Panc1 (cell line): Measurements from ENCODE around the gene NCAPD3.

ENCODE experiments used
- POLR2AphosphoS5 ChIP-seq: IDR thresholded peaks from 2 replicates; pipeline ENCODE4 v1.6.1; 2012; ENCODE audit warnings: mild to moderate bottlenecking, low read depth, low read length, moderate library complexity
- SIN3A ChIP-seq: IDR thresholded peaks from 2 replicates; pipeline ENCODE4 v1.6.1; 2012; ENCODE audit warnings: low read depth, mild to moderate bottlenecking, low read length, moderate library complexity, borderline replicate concordance; ENCODE audit not compliant: insufficient read depth
- TCF7L2 ChIP-seq: IDR thresholded peaks from 2 replicates; pipeline ENCODE4 v1.6.1; 2011; ENCODE audit warnings: mild to moderate bottlenecking, low read depth, low read length, inconsistent platforms
- TF ChIP-seq, protein P1 (sequence below): fragments of 450-650 bp; IDR thresholded peaks from 2 replicates; pipeline ENCODE4 v1.5.1; 2017; ENCODE audit warnings: mild to moderate bottlenecking
- TF ChIP-seq, protein P2 (sequence below), 2 experiments: IDR thresholded peaks; 2 replicates each; pipeline ENCODE4 v1.6.1; 2011 to 2012; ENCODE audit warnings: low read depth in 2 of 2, control low read depth in 1 of 2, low read length in 1 of 2, mild to moderate bottlenecking in 1 of 2, moderate library complexity in 1 of 2; ENCODE audit not compliant: insufficient read depth in 1 of 2

DNA sequence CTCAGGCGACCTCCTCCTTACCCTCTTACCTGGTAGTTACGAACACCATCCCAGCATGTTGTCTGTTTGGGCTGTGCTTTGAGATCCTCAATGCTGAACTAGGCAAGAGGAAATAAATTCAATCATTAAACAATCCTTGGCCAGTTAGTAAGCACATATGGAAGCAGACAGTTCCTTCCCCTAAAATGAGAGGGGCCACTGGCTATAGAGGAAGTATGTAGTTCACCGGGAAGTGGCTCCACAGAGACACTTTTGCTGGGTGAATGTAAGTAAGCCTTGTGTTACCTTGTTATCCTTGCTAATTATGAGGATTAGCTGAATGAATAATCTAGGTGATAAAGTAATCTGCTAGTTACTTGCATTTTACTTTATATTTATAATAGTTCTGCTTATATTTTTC lies 26.5 kb upstream of the NCAPD3 start:
- TF ChIP-seq, protein P1, sequence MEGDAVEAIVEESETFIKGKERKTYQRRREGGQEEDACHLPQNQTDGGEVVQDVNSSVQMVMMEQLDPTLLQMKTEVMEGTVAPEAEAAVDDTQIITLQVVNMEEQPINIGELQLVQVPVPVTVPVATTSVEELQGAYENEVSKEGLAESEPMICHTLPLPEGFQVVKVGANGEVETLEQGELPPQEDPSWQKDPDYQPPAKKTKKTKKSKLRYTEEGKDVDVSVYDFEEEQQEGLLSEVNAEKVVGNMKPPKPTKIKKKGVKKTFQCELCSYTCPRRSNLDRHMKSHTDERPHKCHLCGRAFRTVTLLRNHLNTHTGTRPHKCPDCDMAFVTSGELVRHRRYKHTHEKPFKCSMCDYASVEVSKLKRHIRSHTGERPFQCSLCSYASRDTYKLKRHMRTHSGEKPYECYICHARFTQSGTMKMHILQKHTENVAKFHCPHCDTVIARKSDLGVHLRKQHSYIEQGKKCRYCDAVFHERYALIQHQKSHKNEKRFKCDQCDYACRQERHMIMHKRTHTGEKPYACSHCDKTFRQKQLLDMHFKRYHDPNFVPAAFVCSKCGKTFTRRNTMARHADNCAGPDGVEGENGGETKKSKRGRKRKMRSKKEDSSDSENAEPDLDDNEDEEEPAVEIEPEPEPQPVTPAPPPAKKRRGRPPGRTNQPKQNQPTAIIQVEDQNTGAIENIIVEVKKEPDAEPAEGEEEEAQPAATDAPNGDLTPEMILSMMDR: no peak
- TF ChIP-seq TCF7L2 (no peak), SIN3A (no peak), POLR2AphosphoS5 (no peak)
- TF ChIP-seq, protein P2, sequence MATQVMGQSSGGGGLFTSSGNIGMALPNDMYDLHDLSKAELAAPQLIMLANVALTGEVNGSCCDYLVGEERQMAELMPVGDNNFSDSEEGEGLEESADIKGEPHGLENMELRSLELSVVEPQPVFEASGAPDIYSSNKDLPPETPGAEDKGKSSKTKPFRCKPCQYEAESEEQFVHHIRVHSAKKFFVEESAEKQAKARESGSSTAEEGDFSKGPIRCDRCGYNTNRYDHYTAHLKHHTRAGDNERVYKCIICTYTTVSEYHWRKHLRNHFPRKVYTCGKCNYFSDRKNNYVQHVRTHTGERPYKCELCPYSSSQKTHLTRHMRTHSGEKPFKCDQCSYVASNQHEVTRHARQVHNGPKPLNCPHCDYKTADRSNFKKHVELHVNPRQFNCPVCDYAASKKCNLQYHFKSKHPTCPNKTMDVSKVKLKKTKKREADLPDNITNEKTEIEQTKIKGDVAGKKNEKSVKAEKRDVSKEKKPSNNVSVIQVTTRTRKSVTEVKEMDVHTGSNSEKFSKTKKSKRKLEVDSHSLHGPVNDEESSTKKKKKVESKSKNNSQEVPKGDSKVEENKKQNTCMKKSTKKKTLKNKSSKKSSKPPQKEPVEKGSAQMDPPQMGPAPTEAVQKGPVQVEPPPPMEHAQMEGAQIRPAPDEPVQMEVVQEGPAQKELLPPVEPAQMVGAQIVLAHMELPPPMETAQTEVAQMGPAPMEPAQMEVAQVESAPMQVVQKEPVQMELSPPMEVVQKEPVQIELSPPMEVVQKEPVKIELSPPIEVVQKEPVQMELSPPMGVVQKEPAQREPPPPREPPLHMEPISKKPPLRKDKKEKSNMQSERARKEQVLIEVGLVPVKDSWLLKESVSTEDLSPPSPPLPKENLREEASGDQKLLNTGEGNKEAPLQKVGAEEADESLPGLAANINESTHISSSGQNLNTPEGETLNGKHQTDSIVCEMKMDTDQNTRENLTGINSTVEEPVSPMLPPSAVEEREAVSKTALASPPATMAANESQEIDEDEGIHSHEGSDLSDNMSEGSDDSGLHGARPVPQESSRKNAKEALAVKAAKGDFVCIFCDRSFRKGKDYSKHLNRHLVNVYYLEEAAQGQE (IDR thresholded peaks at IDR 0.05; ENCODE audit: insufficient read depth in 1 of 2, low read depth in 2 of 2, low read length in 1 of 2): no peak
